IPS-NIHi11 (cell line): ENCODE results near the gene ZNF521.
A peak's percentile ranks its signal among the peaks of the same experiment; 100 is the strongest.

Source experiments
- DNase-seq: peaks from one replicate; pipeline ENCODE4 v3.0.0; 2012; ENCODE audit warnings: mixed read lengths, low spot score

ZNF521 gene

GRCh38 chr18:25351777-25352628, at the start of gene ZNF521:
TSS of gene ZNF521 (minus strand) at chr18:25352166. CDS start at chr18:25350946, 1,220 bp downstream.
- DNase-seq: peak; percentile 84

GRCh38 chr18:25399554-25399953, 47.6 kb upstream of the ZNF521 start:
- DNase-seq: no peak

- DNase-seq: no peak
Observed at GRCh38 chr18:25392192-25392591, 40.2 kb upstream of the ZNF521 start.

- no peak for DNase-seq
Observed at GRCh38 chr18:25373432-25374179, 21.6 kb upstream of the ZNF521 start.

GRCh38 chr18:25370391-25370790, 18.4 kb upstream of the ZNF521 start:
- no peak for DNase-seq

GRCh38 chr18:25365242-25365641, 13.3 kb upstream of the ZNF521 start:
- DNase-seq: no peak

- DNase-seq: no peak
Observed at GRCh38 chr18:25364732-25365131, 12.8 kb upstream of the ZNF521 start.

- DNase-seq: no peak
Observed at GRCh38 chr18:25360301-25360899, 8.4 kb upstream of the ZNF521 start.

GRCh38 chr18:25353080-25353479, 1.1 kb upstream of the ZNF521 start:
- no peak for DNase-seq

GRCh38 chr18:25352629-25353005, 651 bp upstream of the ZNF521 start:
- no peak for DNase-seq

GRCh38 chr18:25351280-25351775, 638 bp downstream of the ZNF521 start:
- no peak for DNase-seq

GRCh38 chr18:25350489-25351251, 1.3 kb downstream of the ZNF521 start:
- peak; percentile 25 for DNase-seq

GRCh38 chr18:25349926-25350487, 2.0 kb downstream of the ZNF521 start:
- DNase-seq: peak; percentile 39

- DNase-seq: peak; percentile 64
Observed at GRCh38 chr18:25349131-25349925, 2.6 kb downstream of the ZNF521 start.

- no peak for DNase-seq
Observed at GRCh38 chr18:25348386-25349130, 3.4 kb downstream of the ZNF521 start.

- DNase-seq: no peak
Observed at GRCh38 chr18:25346561-25346960, 5.4 kb downstream of the ZNF521 start.

GRCh38 chr18:25345081-25345866, 6.7 kb downstream of the ZNF521 start:
- DNase-seq: no peak

- DNase-seq: no peak
Observed at GRCh38 chr18:25341831-25342230, 10.1 kb downstream of the ZNF521 start.

GRCh38 chr18:25340762-25341161, 11.2 kb downstream of the ZNF521 start:
- DNase-seq: no peak
